HepG2 (cell line): ENCODE data around the gene PTGER3. TPM values are rescaled to one million over a fixed set of nuclear protein-coding genes. Genes with fewer than 3 reads are reported as not detected.

Experiments
- ATAC-seq: fragments of 200-7000 bp; cut with Tn5 transposase; 3 replicates; pipeline ENCODE4 v1.9.1; 2020; ENCODE audit warnings: mild to moderate bottlenecking, moderate library complexity
- BruUV-seq: library from RNA; stranded (reverse); fragments of 400-500 nt; replicated peaks from 2 replicates; lab custom pipeline; 2021; lab: Mats Ljungman, UMichigan
- CTCF ChIA-PET: fragments of 300-600 bp; formaldehyde crosslinking; extraction: SDS; loops from one replicate; lab custom pipeline; 2021; ENCODE audit warnings: low total read pairs, inconsistent platforms, low intra/inter-chr PET ratio; lab: Yijun Ruan, JAX
- POLR2A ChIA-PET: fragments of 350-600 bp; sonication (Branson Sonifier 250); formaldehyde crosslinking; loops from one replicate; lab custom pipeline; 2020; ENCODE audit warnings: antibody characterized with exemption, inconsistent platforms; lab: Yijun Ruan, JAX
- DNase-seq: peaks from one replicate; pipeline ENCODE4 v3.0.0-alpha.2; 2015; ENCODE audit warnings: low spot score
- FAIRE-seq: peaks from 3 replicates; lab custom pipeline; 2011; peaks lifted over from hg19 to GRCh38; lab: Jason Lieb, UNC
- H2AFZ ChIP-seq: one replicate; pipeline ENCODE4 v1.6.1; 2011; ENCODE audit warnings: low read length, inconsistent platforms
- H3K27ac ChIP-seq: fragments of 300-600 bp; 3 replicates; pipeline ENCODE4 v1.8.0; 2011; ENCODE audit warnings: mixed run types, mild to moderate bottlenecking, mixed read lengths, low read length, inconsistent platforms; ENCODE audit not compliant: insufficient read depth; ENCODE audit errors: extremely low read length
- H3K27me3 ChIP-seq, 2 experiments: fragments of 200-600 bp in 1 of 2; 2 replicates in 1 of 2; 3 replicates in 1 of 2; pipeline versions ENCODE4 v1.6.0 to v1.8.0; 2011; ENCODE audit warnings: low read length in 2 of 2, mild to moderate bottlenecking in 2 of 2, moderate library complexity in 2 of 2, inconsistent platforms in 1 of 2; ENCODE audit not compliant: insufficient read depth in 2 of 2, control insufficient read depth in 1 of 2
- H3K36me3 ChIP-seq, 2 experiments: fragments of 200-600 bp in 1 of 2; replicated peaks in 1 of 2; 2 replicates in 1 of 2; 3 replicates in 1 of 2; pipeline versions ENCODE4 v1.5.1 to v1.8.0; 2011; ENCODE audit warnings: low read length in 2 of 2, inconsistent platforms in 1 of 2; ENCODE audit not compliant: insufficient read depth in 2 of 2, control insufficient read depth in 1 of 2
- H3K4me1 ChIP-seq: 2 replicates; pipeline ENCODE4 v1.5.1; 2012; ENCODE audit warnings: low read length, inconsistent platforms; ENCODE audit not compliant: insufficient read depth
- H3K4me2 ChIP-seq: 2 replicates; pipeline ENCODE4 v1.6.0; 2011; ENCODE audit warnings: low read depth, low read length, inconsistent platforms
- H3K4me3 ChIP-seq, 3 experiments: fragments of 200-600 bp in 1 of 3; sonication (generic), shearing (Covaris generic) in 1 of 3; replicated peaks in 1 of 3; 2 replicates each; pipeline ENCODE4 v1.5.1; 2011 to 2016; ENCODE audit warnings: low read length in 3 of 3, inconsistent platforms in 2 of 3, low read depth in 2 of 3, mild to moderate bottlenecking in 2 of 3, control low read depth in 1 of 3, mixed read lengths in 1 of 3; ENCODE audit not compliant: insufficient read depth in 1 of 3
- H3K79me2 ChIP-seq: one replicate; pipeline ENCODE4 v1.6.1; 2011; ENCODE audit warnings: low read length, inconsistent platforms; ENCODE audit not compliant: insufficient read depth
- H3K9ac ChIP-seq: 2 replicates; pipeline ENCODE4 v1.6.0; 2011; ENCODE audit warnings: mild to moderate bottlenecking, low read depth, low read length, inconsistent platforms; ENCODE audit not compliant: insufficient read depth
- H3K9me3 ChIP-seq: 2 replicates; pipeline ENCODE4 v1.5.1; 2012; ENCODE audit warnings: mild to moderate bottlenecking, low read length
- H4K20me1 ChIP-seq: 2 replicates; pipeline ENCODE4 v1.6.0; 2011; ENCODE audit warnings: inconsistent platforms, mild to moderate bottlenecking, low read length, moderate library complexity; ENCODE audit not compliant: insufficient read depth
- CCDC6 ChIP-seq: sonication (generic); formaldehyde crosslinking; IDR thresholded peaks from 2 replicates; pipeline ENCODE4 v1.8.1; 2022; ENCODE audit warnings: mild to moderate bottlenecking, missing genetic modification reagents, moderate library complexity
- NFE2L2 ChIP-seq: fragments of 150-350 bp; IDR thresholded peaks from 2 replicates; pipeline ENCODE4 v1.6.1; 2014; ENCODE audit warnings: low read length
- PBX2 ChIP-seq: IDR thresholded peaks from 2 replicates; pipeline ENCODE4 v1.6.1; 2016; ENCODE audit warnings: control low read depth
- PITX1 ChIP-seq: sonication (generic); formaldehyde crosslinking; IDR thresholded peaks from 2 replicates; pipeline ENCODE4 v1.5.1; 2020; ENCODE audit warnings: mild to moderate bottlenecking, missing genetic modification reagents
- RERE ChIP-seq: IDR thresholded peaks from 2 replicates; pipeline ENCODE4 v1.6.1; 2016; ENCODE audit warnings: low read depth, missing genetic modification reagents, missing compliant biosample characterization
- TGIF2 ChIP-seq: IDR thresholded peaks from 2 replicates; pipeline ENCODE4 v1.6.1; 2016; ENCODE audit warnings: control low read depth, missing compliant biosample characterization
- ZNF431 ChIP-seq: sonication (generic); formaldehyde crosslinking; IDR thresholded peaks from 2 replicates; pipeline ENCODE4 v1.9.0; 2022; ENCODE audit warnings: missing genetic modification reagents, low read depth, mild to moderate bottlenecking, borderline replicate concordance
- ZNF619 ChIP-seq: sonication (generic); formaldehyde crosslinking; IDR thresholded peaks from 2 replicates; pipeline ENCODE4 v1.4.0; 2020; ENCODE audit warnings: mild to moderate bottlenecking, missing genetic modification reagents
- WGBS: methylation state at CpG from one replicate; pipeline ENCODE4 v1.1.6; 2017; ENCODE audit warnings: low lambda C conversion rate; 5-methylcytosine and 5-hydroxymethylcytosine counted together
- in situ Hi-C: cut with HindIII; loops from 2 replicates; pipeline ENCODE4 v1.10.0; 2017; ENCODE audit warnings: low pct_unique_long_range_greater_than_20kb; ENCODE audit not compliant: extremely low pct_ligation_motif_present
- intact Hi-C: fragments of 100-400 bp; cut with micrococcal nuclease; formaldehyde crosslinking; loops from one replicate; pipeline ENCODE4 v1.10.0; 2022; ENCODE audit not compliant: unreplicated experiment
- polyA plus RNA-seq, 8 experiments: library from polyadenylated mRNA; depleted of rRNA in 3 of 8; stranded (reverse) in 7 of 8; unstranded in 1 of 8; fragments of >200 nt; fragmentation: Illumina TruSeq in 4 of 8; extraction: Trizol in 4 of 8; gene quantifications; 2 replicates each; pipeline versions ENCODE4 v1.2.1 to v1.2.3, GENCODE V29; 2011 to 2016; ENCODE audit warnings: low read depth in 4 of 8, missing spikeins in 1 of 8, mixed read lengths in 1 of 8; ENCODE audit not compliant: insufficient read depth in 1 of 8
- total RNA-seq, 5 experiments: library from RNA; depleted of rRNA; stranded (reverse); fragments of >200 nt; fragmentation: Illumina TruSeq; extraction: Trizol; gene quantifications; 2 replicates each; pipeline ENCODE4 v1.2.3, GENCODE V29; 2016; ENCODE audit warnings: low read depth in 1 of 5

PTGER3 gene
- total and polyA plus RNA-seq, 2 of the 13 experiments (the other 11 are each of a cell fraction or from before 2014, with no cell fraction given), result 0.01 TPM; not detected in 1

GRCh38 chr1:71081697-71082080, 34.1 kb upstream of the PTGER3 start:
- Histone ChIP-seq H3K27me3 (peaks cover 0 to 4% of the 10 kb centered on the region in 2 experiments; a peak in 1 of 5 replicates), H3K9me3 (no peaks in the 10 kb centered on the region), H3K36me3 (peaks cover 3 to 15% of the 10 kb centered on the region in 2 experiments; a peak in 3 of 5 replicates), H3K4me1 (peaks cover 28% of the 10 kb centered on the region), H2AFZ (peak overlapping the region; percentile 67), H3K4me2 (peak overlapping the region; percentile 88), H3K4me3 (peak overlapping the region; percentile 50 to 99 (median 97)), H3K27ac (peak overlapping the region; percentile 98), H4K20me1 (peaks cover 13% of the 10 kb centered on the region), H3K9ac (peak overlapping the region; percentile 100; the same call in 1 of the 2 replicates), H3K79me2 (peaks cover 40% of the 10 kb centered on the region)
- intact Hi-C loops, result loop anchor here (5.0 to 10.0 kb wide), 2 partner anchors 874 to 1403 kb away; partner anchors contain the start of gene LRRC40
- CTCF ChIA-PET, result no interaction called here
- BruUV-seq, result TSS peak; percentile 98
- POLR2A ChIA-PET, result interaction anchor here (0.6 to 1.5 kb wide), 7 partner anchors 13 to 876 kb away, joined by 3 to 6 read pairs (median 3); partner anchors contain the start of genes ANKRD13C, CTH and LRRC40
- DNase-seq (no peak), ATAC-seq (no peak), FAIRE-seq (no peak)
- WGBS, result 61% methylated on average over 7 of the region's 7 CpGs
- 0 out of 2 replicates have a peak, but pooled peaks have one; percentile 9 for TF ChIP-seq PITX1 (CRISPR knock-in tag)
- TF ChIP-seq TGIF2 (CRISPR knock-in tag), result no peak
- no peak for TF ChIP-seq CCDC6 (CRISPR knock-in tag)
- in situ Hi-C loops, result loop anchor here (10.0 to 25.0 kb wide), 2 partner anchors 877 to 956 kb away; partner anchors contain the start of gene LRRC40

- Histone ChIP-seq H3K27me3 (peaks cover 0 to 4% of the 10 kb centered on the region in 2 experiments; a peak in 1 of 5 replicates), H3K9ac (peak within 1 kb of the TSS; percentile 100), H3K4me1 (peaks cover 28% of the 10 kb centered on the region), H3K9me3 (no peaks in the 10 kb centered on the region), H3K36me3 (peaks cover 3 to 22% of the 10 kb centered on the region in 2 experiments; a peak in 3 of 5 replicates), H2AFZ (peak within 1 kb of the TSS; percentile 95), H3K4me3 (peak within 1 kb of the TSS; percentile 93 to 99 (median 97)), H3K4me2 (peak within 1 kb of the TSS; percentile 88), H4K20me1 (peaks cover 20% of the 10 kb centered on the region), H3K79me2 (peaks cover 40% of the 10 kb centered on the region), H3K27ac (peak within 1 kb of the TSS; percentile 98)
- in situ Hi-C loops (loop anchor here (10.0 to 25.0 kb wide), 2 partner anchors 876 to 956 kb away; partner anchors contain the start of gene LRRC40), intact Hi-C loops (loop anchor here (5.0 to 10.0 kb wide), 2 partner anchors 874 to 1404 kb away; partner anchors contain the start of gene LRRC40)
- no TSS peak for BruUV-seq
- peak; percentile 98 for FAIRE-seq
- peak; percentile 98 for DNase-seq
- ChIA-PET CTCF (no interaction called here), POLR2A (interaction anchor here (0.6 to 1.5 kb wide), 7 partner anchors 14 to 876 kb away, joined by 3 to 6 read pairs (median 3); partner anchors contain the start of genes ANKRD13C, CTH and LRRC40)
- WGBS, result under 1% methylated on average over 25 of the region's 33 CpGs
- ATAC-seq, result peak; percentile 99
- TF ChIP-seq PBX2 (CRISPR knock-in tag) (no peak), ZNF431 (no peak), NFE2L2 (no peak), ZNF619 (no peak), RERE (CRISPR knock-in tag) (no peak)
Observed at GRCh38 chr1:71080739-71081696, 33.4 kb upstream of the PTGER3 start, which contains the start of gene ZRANB2. ZRANB2 (minus strand) TSS chr1:71081035; CDS start chr1:71080995, 40 bp downstream.
